ENCODE measurements around the gene FGF8. TPM values are rescaled to one million over a fixed set of nuclear protein-coding genes. Genes with fewer than 3 reads are reported as not detected.

FGF8 gene
- total and polyA plus RNA-seq, 2 experiments from 2014 or later, result not detected

- TF ChIP-seq EZH2phosphoT487 (IDR thresholded peaks at IDR 0.05; ENCODE audit: insufficient read depth, low read depth) (no peak), EZH2 (IDR thresholded peaks at IDR 0.05; ENCODE audit: insufficient read depth, poor library complexity, severe bottlenecking) (no peak)
- peak overlapping the region; percentile 92 for H3K4me3 ChIP-seq
- 1% methylated on average over 16 to 44 of the region's 44 CpGs for WGBS, 2 experiments (ENCODE audit: low coverage in 1 of 2, low lambda C conversion rate in 2 of 2, missing lambda C conversion rate in 2 of 2)
- peaks cover 62% of the 10 kb centered on the region for H3K79me2 ChIP-seq (ENCODE audit: insufficient read depth)
- H3K4me1 ChIP-seq (ENCODE audit: insufficient read depth), result peaks cover 28% of the 10 kb centered on the region
- peak overlapping the region; percentile 96 for H3K9ac ChIP-seq
- peaks cover 1% of the 10 kb centered on the region; the same call in 1 of the 2 replicates for H3K36me3 ChIP-seq (ENCODE audit: low read depth)
- peak; percentile 97 for DNase-seq
- in situ Hi-C loops (cut with MboI), result no loop called here
- H3K27me3 ChIP-seq (replicated peaks; ENCODE audit: insufficient read depth), result no peaks in the 10 kb centered on the region
- H3K27ac ChIP-seq, result peak overlapping the region; percentile 89
- H3F3A ChIP-seq (ENCODE audit: insufficient read depth), result peaks cover 43% of the 10 kb centered on the region
- peaks cover 45% of the 10 kb centered on the region for H4K20me1 ChIP-seq (ENCODE audit: insufficient read depth)
- H3K9me3 ChIP-seq (ENCODE audit: low read depth), result no peaks in the 10 kb centered on the region
- peak overlapping the region; percentile 99 for H3K4me2 ChIP-seq (ENCODE audit: unreplicated experiment)
- H2AFZ ChIP-seq, result no peak overlapping the region
- H3K9me2 ChIP-seq (ENCODE audit: insufficient read depth), result no peaks in the 10 kb centered on the region
Measured at GRCh38 chr10:101817337-101818118, 41.6 kb upstream of the FGF8 start.

GRCh38 chr10:101816913-101817336 lies 41.0 kb upstream of the FGF8 start:
- Histone ChIP-seq H4K20me1 (ENCODE audit: insufficient read depth) (peaks cover 48% of the 10 kb centered on the region), H3K9ac (peak overlapping the region; percentile 96), H2AFZ (no peak overlapping the region), H3K4me1 (ENCODE audit: insufficient read depth) (peaks cover 32% of the 10 kb centered on the region), H3K4me2 (ENCODE audit: unreplicated experiment) (peak overlapping the region; percentile 99), H3K27ac (peak overlapping the region; percentile 89), H3K27me3 (replicated peaks; ENCODE audit: insufficient read depth) (no peaks in the 10 kb centered on the region), H3K4me3 (peak overlapping the region; percentile 92), H3K36me3 (ENCODE audit: low read depth) (peaks cover 7% of the 10 kb centered on the region; the same call in 1 of the 2 replicates), H3K79me2 (ENCODE audit: insufficient read depth) (peaks cover 68% of the 10 kb centered on the region), H3K9me2 (ENCODE audit: insufficient read depth) (no peaks in the 10 kb centered on the region), H3K9me3 (ENCODE audit: low read depth) (no peaks in the 10 kb centered on the region), H3F3A (ENCODE audit: insufficient read depth) (peaks cover 43% of the 10 kb centered on the region)
- WGBS, 2 experiments (ENCODE audit: low coverage in 1 of 2, low lambda C conversion rate in 2 of 2, missing lambda C conversion rate in 2 of 2), result 0 to 1% methylated on average over 14 of the region's 14 CpGs
- in situ Hi-C loops (cut with MboI), result no loop called here
- no peak for TF ChIP-seq EZH2phosphoT487 (IDR thresholded peaks at IDR 0.05; ENCODE audit: insufficient read depth, low read depth)
- no peak for TF ChIP-seq EZH2 (IDR thresholded peaks at IDR 0.05; ENCODE audit: insufficient read depth, poor library complexity, severe bottlenecking)
- DNase-seq, result peak; percentile 64

- peak overlapping the region; percentile 89 for H3K27ac ChIP-seq
- no peaks in the 10 kb centered on the region for H3K27me3 ChIP-seq (replicated peaks; ENCODE audit: insufficient read depth)
- H3F3A ChIP-seq (ENCODE audit: insufficient read depth), result peaks cover 43% of the 10 kb centered on the region
- peak overlapping the region; percentile 99 for H3K4me2 ChIP-seq (ENCODE audit: unreplicated experiment)
- peak; percentile 42 for DNase-seq
- H3K9ac ChIP-seq, result peak overlapping the region; percentile 96
- H3K9me3 ChIP-seq (ENCODE audit: low read depth), result no peaks in the 10 kb centered on the region
- H3K36me3 ChIP-seq (ENCODE audit: low read depth), result peaks cover 13% of the 10 kb centered on the region; the same call in 1 of the 2 replicates
- no peaks in the 10 kb centered on the region for H3K9me2 ChIP-seq (ENCODE audit: insufficient read depth)
- in situ Hi-C loops (cut with MboI), result no loop called here
- H3K4me3 ChIP-seq, result peak overlapping the region; percentile 92
- WGBS, 2 experiments (ENCODE audit: low coverage in 1 of 2, low lambda C conversion rate in 2 of 2, missing lambda C conversion rate in 2 of 2), result 1 to 2% methylated on average over 5 of the region's 5 CpGs
- peaks cover 38% of the 10 kb centered on the region for H3K4me1 ChIP-seq (ENCODE audit: insufficient read depth)
- H3K79me2 ChIP-seq (ENCODE audit: insufficient read depth), result peaks cover 73% of the 10 kb centered on the region
- H2AFZ ChIP-seq, result no peak overlapping the region
- no peak for TF ChIP-seq EZH2phosphoT487 (IDR thresholded peaks at IDR 0.05; ENCODE audit: insufficient read depth, low read depth)
- no peak for TF ChIP-seq EZH2 (IDR thresholded peaks at IDR 0.05; ENCODE audit: insufficient read depth, poor library complexity, severe bottlenecking)
- H4K20me1 ChIP-seq (ENCODE audit: insufficient read depth), result peaks cover 48% of the 10 kb centered on the region
Measured at GRCh38 chr10:101816376-101816775, 40.5 kb upstream of the FGF8 start.

- Histone ChIP-seq H4K20me1 (ENCODE audit: insufficient read depth) (peaks cover 48% of the 10 kb centered on the region), H3K4me2 (ENCODE audit: unreplicated experiment) (peak overlapping the region; percentile 99), H3K79me2 (ENCODE audit: insufficient read depth) (peaks cover 91% of the 10 kb centered on the region), H3K9ac (peak overlapping the region; percentile 96), H3K36me3 (ENCODE audit: low read depth) (peaks cover 24% of the 10 kb centered on the region), H3K4me1 (ENCODE audit: insufficient read depth) (peaks cover 42% of the 10 kb centered on the region), H3K4me3 (peak overlapping the region; percentile 92), H3K9me2 (ENCODE audit: insufficient read depth) (no peaks in the 10 kb centered on the region), H3K9me3 (ENCODE audit: low read depth) (no peaks in the 10 kb centered on the region), H3F3A (ENCODE audit: insufficient read depth) (peaks cover 43% of the 10 kb centered on the region), H2AFZ (no peak overlapping the region), H3K27me3 (replicated peaks; ENCODE audit: insufficient read depth) (no peaks in the 10 kb centered on the region), H3K27ac (peak overlapping the region; percentile 89)
- WGBS, 2 experiments (ENCODE audit: low coverage in 1 of 2, low lambda C conversion rate in 2 of 2, missing lambda C conversion rate in 2 of 2), result 53 to 56% methylated on average over 8 of the region's 8 CpGs
- TF ChIP-seq EZH2 (IDR thresholded peaks at IDR 0.05; ENCODE audit: insufficient read depth, poor library complexity, severe bottlenecking) (no peak), EZH2phosphoT487 (IDR thresholded peaks at IDR 0.05; ENCODE audit: insufficient read depth, low read depth) (no peak)
- in situ Hi-C loops (cut with MboI), result no loop called here
- DNase-seq, result peak; percentile 58
Measured at GRCh38 chr10:101814466-101815071, 38.7 kb upstream of the FGF8 start.
